C4-2B (cell line): ENCODE results near the gene PACSIN2.

Experiments used
- ZFX ChIP-seq: fragments of 450-650 bp; IDR thresholded peaks from 2 replicates; pipeline ENCODE4 v1.6.1; 2017
- TF ChIP-seq, protein P1 (sequence below): fragments of 450-650 bp; conservative IDR thresholded peaks from 2 replicates; pipeline ENCODE4 v1.5.1; 2017; ENCODE audit warnings: mild to moderate bottlenecking

DNA sequence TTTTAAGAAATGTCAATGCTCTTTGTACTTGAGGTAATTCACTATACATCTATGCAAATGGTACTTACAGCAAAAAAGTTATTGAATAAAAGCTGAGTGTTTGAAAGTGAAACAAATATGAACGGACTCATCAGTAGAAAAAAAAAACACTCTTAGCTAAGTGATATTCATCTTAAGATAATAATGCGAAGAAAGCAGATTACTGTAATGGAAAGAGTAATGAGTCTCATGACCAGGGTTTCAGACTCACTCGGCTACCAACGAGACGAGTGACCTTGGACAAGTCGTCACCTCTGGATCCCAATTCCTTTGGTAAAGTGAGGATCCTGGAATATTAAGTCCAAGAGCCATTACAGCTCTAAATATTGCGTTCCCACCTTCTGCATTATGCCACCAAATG lies 57.0 kb downstream of the PACSIN2 start:
- TF ChIP-seq, protein P1, sequence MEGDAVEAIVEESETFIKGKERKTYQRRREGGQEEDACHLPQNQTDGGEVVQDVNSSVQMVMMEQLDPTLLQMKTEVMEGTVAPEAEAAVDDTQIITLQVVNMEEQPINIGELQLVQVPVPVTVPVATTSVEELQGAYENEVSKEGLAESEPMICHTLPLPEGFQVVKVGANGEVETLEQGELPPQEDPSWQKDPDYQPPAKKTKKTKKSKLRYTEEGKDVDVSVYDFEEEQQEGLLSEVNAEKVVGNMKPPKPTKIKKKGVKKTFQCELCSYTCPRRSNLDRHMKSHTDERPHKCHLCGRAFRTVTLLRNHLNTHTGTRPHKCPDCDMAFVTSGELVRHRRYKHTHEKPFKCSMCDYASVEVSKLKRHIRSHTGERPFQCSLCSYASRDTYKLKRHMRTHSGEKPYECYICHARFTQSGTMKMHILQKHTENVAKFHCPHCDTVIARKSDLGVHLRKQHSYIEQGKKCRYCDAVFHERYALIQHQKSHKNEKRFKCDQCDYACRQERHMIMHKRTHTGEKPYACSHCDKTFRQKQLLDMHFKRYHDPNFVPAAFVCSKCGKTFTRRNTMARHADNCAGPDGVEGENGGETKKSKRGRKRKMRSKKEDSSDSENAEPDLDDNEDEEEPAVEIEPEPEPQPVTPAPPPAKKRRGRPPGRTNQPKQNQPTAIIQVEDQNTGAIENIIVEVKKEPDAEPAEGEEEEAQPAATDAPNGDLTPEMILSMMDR = no peak
- no peak for TF ChIP-seq ZFX
